Measurements from ENCODE around the gene KAZN. TPM values are rescaled to one million over a fixed set of nuclear protein-coding genes. Genes with fewer than 3 reads are reported as not detected.

The KAZN gene
- total and polyA plus RNA-seq, 3 donors from 2014 or later = 12.1 to 14.6 (median 13.8) TPM

DNA sequence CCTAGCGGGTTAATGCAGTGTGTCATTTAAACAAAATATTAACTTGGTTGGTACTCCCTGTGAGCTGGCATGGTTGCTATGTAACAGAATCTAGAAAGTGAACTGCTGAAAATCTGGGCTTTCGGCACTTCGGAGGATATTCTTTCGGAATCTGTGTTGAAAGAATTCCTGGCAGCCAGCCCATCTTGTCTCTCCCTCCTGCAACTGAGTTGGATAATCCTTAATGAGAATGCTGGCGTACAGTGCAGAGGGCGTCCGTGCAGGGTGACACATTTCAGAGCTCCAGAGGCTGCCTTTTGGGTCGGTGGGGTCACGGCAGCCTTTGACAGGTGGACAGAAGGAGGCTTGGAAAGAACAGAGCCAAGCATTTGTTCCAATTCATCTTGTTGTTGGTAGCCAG is 3.7 kb downstream of the KAZN start:
- Histone ChIP-seq H3K36me3 (ENCODE audit: low read depth, missing control alignments) (no peaks in the 10 kb centered on the region), H3K27me3 (no peaks in the 10 kb centered on the region), H3K9me3 (no peaks in the 10 kb centered on the region), H3K27ac (no peak overlapping the region), H3K4me1 (peaks cover 7% of the 10 kb centered on the region), H3K4me3 (no peak overlapping the region)
- DNase-seq = peak; percentile 72
- WGBS, 2 donors = 35 to 49% methylated on average over 9 of the region's 9 CpGs
- intact Hi-C loops (cut with DNase I; ENCODE audit: low total_unique reads) = no loop called here
- TF ChIP-seq, protein P1, sequence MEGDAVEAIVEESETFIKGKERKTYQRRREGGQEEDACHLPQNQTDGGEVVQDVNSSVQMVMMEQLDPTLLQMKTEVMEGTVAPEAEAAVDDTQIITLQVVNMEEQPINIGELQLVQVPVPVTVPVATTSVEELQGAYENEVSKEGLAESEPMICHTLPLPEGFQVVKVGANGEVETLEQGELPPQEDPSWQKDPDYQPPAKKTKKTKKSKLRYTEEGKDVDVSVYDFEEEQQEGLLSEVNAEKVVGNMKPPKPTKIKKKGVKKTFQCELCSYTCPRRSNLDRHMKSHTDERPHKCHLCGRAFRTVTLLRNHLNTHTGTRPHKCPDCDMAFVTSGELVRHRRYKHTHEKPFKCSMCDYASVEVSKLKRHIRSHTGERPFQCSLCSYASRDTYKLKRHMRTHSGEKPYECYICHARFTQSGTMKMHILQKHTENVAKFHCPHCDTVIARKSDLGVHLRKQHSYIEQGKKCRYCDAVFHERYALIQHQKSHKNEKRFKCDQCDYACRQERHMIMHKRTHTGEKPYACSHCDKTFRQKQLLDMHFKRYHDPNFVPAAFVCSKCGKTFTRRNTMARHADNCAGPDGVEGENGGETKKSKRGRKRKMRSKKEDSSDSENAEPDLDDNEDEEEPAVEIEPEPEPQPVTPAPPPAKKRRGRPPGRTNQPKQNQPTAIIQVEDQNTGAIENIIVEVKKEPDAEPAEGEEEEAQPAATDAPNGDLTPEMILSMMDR (IDR thresholded peaks at IDR 0.05) = no peak
- no peak for TF ChIP-seq POLR2A (IDR thresholded peaks at IDR 0.05)

DNA sequence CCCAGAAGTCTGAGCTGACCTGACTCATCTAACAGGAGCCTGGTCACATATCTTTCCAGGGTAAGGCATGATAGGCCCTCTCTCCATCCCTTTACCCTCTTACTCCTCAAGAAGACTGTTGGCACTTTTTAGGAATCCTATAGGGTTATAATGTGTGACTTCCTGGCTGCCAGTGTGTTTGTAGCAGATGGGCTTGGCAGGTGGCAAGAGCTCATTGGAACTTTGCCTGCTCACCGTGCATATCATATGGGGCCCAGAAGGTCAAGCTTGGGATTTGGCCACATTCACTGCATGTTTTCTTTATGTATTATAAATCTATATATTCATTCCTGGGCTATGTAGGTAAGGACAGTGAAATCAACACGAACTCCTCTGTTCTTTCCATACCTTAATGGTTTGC is 5.2 kb downstream of the KAZN start:
- TF ChIP-seq, protein P1 (IDR thresholded peaks at IDR 0.05) = no peak
- no peak for TF ChIP-seq POLR2A (IDR thresholded peaks at IDR 0.05)
- no peaks in the 10 kb centered on the region for H3K36me3 ChIP-seq (ENCODE audit: low read depth, missing control alignments)
- no peaks in the 10 kb centered on the region for H3K9me3 ChIP-seq
- H3K27me3 ChIP-seq = no peaks in the 10 kb centered on the region
- intact Hi-C loops (cut with DNase I; ENCODE audit: low total_unique reads) = no loop called here
- 91 to 96% methylated on average over 2 of the region's 2 CpGs for WGBS, 2 donors
- no peak for DNase-seq
- H3K27ac ChIP-seq = no peak overlapping the region
- H3K4me3 ChIP-seq = no peak overlapping the region
- peaks cover 3% of the 10 kb centered on the region for H3K4me1 ChIP-seq

DNA sequence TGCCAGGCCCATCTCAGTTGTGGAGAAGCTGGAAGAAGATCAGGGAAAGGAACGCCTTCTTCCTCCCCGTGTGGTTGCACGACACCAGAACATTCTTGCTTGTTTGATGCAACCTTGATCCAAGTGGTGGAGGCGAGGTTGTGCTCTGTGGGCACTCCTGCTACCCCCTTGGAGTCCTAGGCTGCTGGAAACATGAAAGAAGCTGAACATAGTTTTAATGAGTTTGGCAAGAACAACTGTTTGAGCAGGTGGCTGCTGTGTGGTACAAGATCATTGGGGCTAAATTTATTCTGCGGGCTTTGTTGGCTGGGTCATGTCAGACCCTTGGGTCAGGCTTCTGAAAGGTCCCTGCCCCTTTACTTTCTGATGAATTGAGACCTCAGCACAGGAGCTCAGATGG is 5.9 kb downstream of the KAZN start:
- 92 to 93% methylated on average over 5 of the region's 5 CpGs for WGBS, 2 donors
- no peak for TF ChIP-seq POLR2A (IDR thresholded peaks at IDR 0.05)
- H3K9me3 ChIP-seq = no peaks in the 10 kb centered on the region
- peaks cover 3% of the 10 kb centered on the region for H3K4me1 ChIP-seq
- no peaks in the 10 kb centered on the region for H3K27me3 ChIP-seq
- H3K27ac ChIP-seq = no peak overlapping the region
- no peak for DNase-seq
- intact Hi-C loops (cut with DNase I; ENCODE audit: low total_unique reads) = no loop called here
- H3K36me3 ChIP-seq (ENCODE audit: low read depth, missing control alignments) = no peaks in the 10 kb centered on the region
- no peak overlapping the region for H3K4me3 ChIP-seq

DNA sequence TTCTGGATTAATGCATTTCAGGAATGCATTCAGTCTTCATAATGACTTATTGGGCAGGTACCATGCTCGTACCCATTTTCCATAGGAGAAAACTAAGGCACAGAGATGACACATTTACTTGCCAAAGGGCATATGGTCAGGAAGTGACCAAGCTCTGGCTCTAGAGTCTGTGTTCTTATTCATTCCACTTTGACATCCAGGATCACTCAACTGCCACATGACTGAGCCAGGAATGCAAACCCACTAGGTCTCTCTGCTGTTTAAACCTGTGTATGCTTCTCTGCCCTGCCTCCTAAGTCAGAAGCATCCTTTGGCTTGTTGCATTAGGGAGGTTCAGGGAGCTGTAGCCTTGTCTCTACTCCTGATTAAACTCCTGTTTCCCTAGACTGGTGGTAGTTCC is 7.5 kb downstream of the KAZN start:
- Histone ChIP-seq H3K27ac (no peak overlapping the region), H3K9me3 (no peaks in the 10 kb centered on the region), H3K4me1 (peaks cover 3% of the 10 kb centered on the region), H3K36me3 (ENCODE audit: low read depth, missing control alignments) (no peaks in the 10 kb centered on the region), H3K4me3 (no peak overlapping the region), H3K27me3 (no peaks in the 10 kb centered on the region)
- DNase-seq = no peak
- WGBS, 2 donors = 97 to 100% methylated on average over 1 of the region's 1 CpG
- TF ChIP-seq, protein P1 (IDR thresholded peaks at IDR 0.05) = no peak
- TF ChIP-seq POLR2A (IDR thresholded peaks at IDR 0.05) = no peak
- intact Hi-C loops (cut with DNase I; ENCODE audit: low total_unique reads) = no loop called here

DNA sequence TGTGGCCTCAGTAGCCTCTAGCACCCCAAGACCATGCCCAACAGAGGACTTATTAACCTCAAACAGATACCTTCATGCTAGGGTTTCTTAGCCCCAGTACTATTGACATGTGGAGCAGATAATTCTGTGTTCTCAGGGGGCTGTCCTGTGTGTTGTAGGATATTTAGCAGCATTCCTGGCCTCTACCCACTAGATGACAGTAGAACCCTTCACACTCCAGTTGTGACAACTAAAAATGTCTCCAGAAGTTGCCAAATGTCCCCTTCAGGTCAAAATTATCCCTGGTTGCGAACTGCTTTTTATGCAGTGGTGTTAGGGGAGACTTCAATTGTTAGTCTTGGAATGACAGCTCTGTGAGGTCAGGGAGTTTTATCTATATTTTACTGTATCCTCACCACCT is 8.1 kb downstream of the KAZN start:
- no peak for DNase-seq
- H3K36me3 ChIP-seq (ENCODE audit: low read depth, missing control alignments) = no peaks in the 10 kb centered on the region
- WGBS, 2 donors = 0 to 36% methylated on average over 1 of the region's 1 CpG
- intact Hi-C loops (cut with DNase I; ENCODE audit: low total_unique reads) = no loop called here
- peaks cover 3% of the 10 kb centered on the region for H3K4me1 ChIP-seq
- no peaks in the 10 kb centered on the region for H3K9me3 ChIP-seq
- no peak overlapping the region for H3K27ac ChIP-seq
- TF ChIP-seq, protein P1 (IDR thresholded peaks at IDR 0.05) = no peak
- TF ChIP-seq POLR2A (IDR thresholded peaks at IDR 0.05) = no peak
- H3K4me3 ChIP-seq = no peak overlapping the region
- H3K27me3 ChIP-seq = no peaks in the 10 kb centered on the region

Measured in testis (tissue), 3 donors.